ENCODE data around the gene SUN3. TPM values are rescaled to one million over a fixed set of nuclear protein-coding genes. Genes with fewer than 3 reads are reported as not detected.

SUN3 gene
- total and polyA plus RNA-seq, 2 of the 4 experiments (the other 2 are of a cell fraction) = not detected

- POLR2A ChIA-PET (ENCODE audit: unreplicated experiment) = no interaction called here
- no peak overlapping the region for H2BK5ac ChIP-seq (ENCODE audit: low read depth, low read length, poor library complexity, severe bottlenecking)
- no peak overlapping the region for H3K14ac ChIP-seq (replicated peaks; ENCODE audit: low read depth, low read length)
- no peak overlapping the region for H4K91ac ChIP-seq (ENCODE audit: insufficient read depth, low read depth, low read length)
- no peaks in the 10 kb centered on the region for H3K79me1 ChIP-seq (ENCODE audit: low read depth in 1 of 2, low read length in 2 of 2)
- H2AK9ac ChIP-seq (replicated peaks; ENCODE audit: low read depth, low read length, poor library complexity) = no peak overlapping the region
- no peak overlapping the region for H2BK15ac ChIP-seq (ENCODE audit: low read depth, low read length)
- H3K4me2 ChIP-seq (ENCODE audit: low read depth, low read length) = peak overlapping the region; percentile 49; the same call in 1 of the 2 replicates
- H3K27ac ChIP-seq (ENCODE audit: insufficient read depth, low read length) = no peak overlapping the region
- in situ Hi-C loops (cut with MboI; ENCODE audit: low sequenced_read_pairs) = no loop called here
- no peaks in the 10 kb centered on the region; the same call in 1 of the 2 replicates for H3K9me1 ChIP-seq (ENCODE audit: insufficient read depth, low read length)
- no peak for TF ChIP-seq CTCF (conservative IDR thresholded peaks at IDR 0.05; ENCODE audit: low read depth, low read length)
- 0 out of 2 replicates have a peak, but pooled peaks have one; percentile 10 for TF ChIP-seq FOS (IDR thresholded peaks at IDR 0.05; ENCODE audit: low read depth, low read length)
- WGBS, 2 experiments (ENCODE audit: extremely low coverage in 2 of 2, insufficient read length in 1 of 2) = no CpG with 5 or more reads among the region's 3 CpGs
- H4K8ac ChIP-seq (ENCODE audit: low read depth in 2 of 2, low read length in 2 of 2) = peak overlapping the region in 1 of 2 experiments; percentile 66; a peak in 1 of 4 replicates
- H3K4me1 ChIP-seq (ENCODE audit: control insufficient read depth, insufficient read depth, low read length) = peaks cover 3% of the 10 kb centered on the region
- peak overlapping the region; percentile 10; the same call in 1 of the 2 replicates for H2BK20ac ChIP-seq (ENCODE audit: low read depth, low read length)
- no peak overlapping the region for H3K4ac ChIP-seq (ENCODE audit: low read depth, low read length)
- no peak overlapping the region for H2AK5ac ChIP-seq (ENCODE audit: low read depth, low read length)
- no TSS peak for BruUV-seq (replicated peaks)
- no peak overlapping the region for H3K4me3 ChIP-seq (ENCODE audit: insufficient read depth, low read depth, low read length)
- no peak overlapping the region for H3K56ac ChIP-seq (ENCODE audit: extremely low read depth, insufficient read depth, low read length)
- no peak overlapping the region; the same call in 1 of the 2 replicates for H4K5ac ChIP-seq (ENCODE audit: low read depth, low read length)
- H3K9me3 ChIP-seq (ENCODE audit: control insufficient read depth, insufficient read depth, low read length) = no peaks in the 10 kb centered on the region
- intact Hi-C loops (cut with micrococcal nuclease) = no loop called here
- dilution Hi-C loops (cut with HindIII; ENCODE audit: low sequenced_read_pairs, unreplicated experiment) = no loop called here
- no peak overlapping the region for H2BK120ac ChIP-seq (ENCODE audit: low read depth, low read length)
- peak; percentile 47 for DNase-seq
- H3K18ac ChIP-seq (ENCODE audit: low read depth, low read length) = no peak overlapping the region
- CTCF ChIA-PET = interaction anchor here (0.6 to 0.9 kb wide), 2 partner anchors 41 to 50 kb away, joined by 3 read pairs; no protein-coding TSS in a partner anchor
- no peak overlapping the region for H2AFZ ChIP-seq (replicated peaks; ENCODE audit: low read length, poor library complexity)
- peaks cover 9% of the 10 kb centered on the region for H3K27me3 ChIP-seq (ENCODE audit: control insufficient read depth, insufficient read depth, low read length)
- no peak overlapping the region for H3K9ac ChIP-seq (ENCODE audit: low read depth, low read length)
- H3K23ac ChIP-seq (ENCODE audit: low read depth, low read length) = no peak overlapping the region
- no peaks in the 10 kb centered on the region for H3K36me3 ChIP-seq (ENCODE audit: control insufficient read depth, insufficient read depth, low read length)
- peak; percentile 86 for ATAC-seq (ENCODE audit: low read depth)
- no peaks in the 10 kb centered on the region for H4K20me1 ChIP-seq (ENCODE audit: insufficient read depth, low read length)
Observed at GRCh38 chr7:48041653-48041970, 12.7 kb upstream of the SUN3 start.
